HepG2 (cell line): ENCODE data around the gene PDE9A. TPM values are rescaled to one million over a fixed set of nuclear protein-coding genes. Genes with fewer than 3 reads are reported as not detected.

Source experiments
- ATAC-seq: fragments of 200-7000 bp; cut with Tn5 transposase; 3 replicates; pipeline ENCODE4 v1.9.1; 2020; ENCODE audit warnings: mild to moderate bottlenecking, moderate library complexity
- BruUV-seq: library from RNA; stranded (reverse); fragments of 400-500 nt; replicated peaks from 2 replicates; lab custom pipeline; 2021; lab: Mats Ljungman, UMichigan
- CTCF ChIA-PET: fragments of 300-600 bp; formaldehyde crosslinking; extraction: SDS; loops from one replicate; lab custom pipeline; 2021; ENCODE audit warnings: low total read pairs, inconsistent platforms, low intra/inter-chr PET ratio; lab: Yijun Ruan, JAX
- POLR2A ChIA-PET: fragments of 350-600 bp; sonication (Branson Sonifier 250); formaldehyde crosslinking; loops from one replicate; lab custom pipeline; 2020; ENCODE audit warnings: antibody characterized with exemption, inconsistent platforms; lab: Yijun Ruan, JAX
- DNase-seq: peaks from one replicate; pipeline ENCODE4 v3.0.0-alpha.2; 2015; ENCODE audit warnings: low spot score
- FAIRE-seq: peaks from 3 replicates; lab custom pipeline; 2011; peaks lifted over from hg19 to GRCh38; lab: Jason Lieb, UNC
- H2AFZ ChIP-seq: one replicate; pipeline ENCODE4 v1.6.1; 2011; ENCODE audit warnings: low read length, inconsistent platforms
- H3K27ac ChIP-seq: fragments of 300-600 bp; 3 replicates; pipeline ENCODE4 v1.8.0; 2011; ENCODE audit warnings: mixed run types, mild to moderate bottlenecking, mixed read lengths, low read length, inconsistent platforms; ENCODE audit not compliant: insufficient read depth; ENCODE audit errors: extremely low read length
- H3K27me3 ChIP-seq, 2 experiments: fragments of 200-600 bp in 1 of 2; 2 replicates in 1 of 2; 3 replicates in 1 of 2; pipeline versions ENCODE4 v1.6.0 to v1.8.0; 2011; ENCODE audit warnings: low read length in 2 of 2, mild to moderate bottlenecking in 2 of 2, moderate library complexity in 2 of 2, inconsistent platforms in 1 of 2; ENCODE audit not compliant: insufficient read depth in 2 of 2, control insufficient read depth in 1 of 2
- H3K36me3 ChIP-seq, 2 experiments: fragments of 200-600 bp in 1 of 2; replicated peaks in 1 of 2; 2 replicates in 1 of 2; 3 replicates in 1 of 2; pipeline versions ENCODE4 v1.5.1 to v1.8.0; 2011; ENCODE audit warnings: low read length in 2 of 2, inconsistent platforms in 1 of 2; ENCODE audit not compliant: insufficient read depth in 2 of 2, control insufficient read depth in 1 of 2
- H3K4me1 ChIP-seq: 2 replicates; pipeline ENCODE4 v1.5.1; 2012; ENCODE audit warnings: low read length, inconsistent platforms; ENCODE audit not compliant: insufficient read depth
- H3K4me2 ChIP-seq: 2 replicates; pipeline ENCODE4 v1.6.0; 2011; ENCODE audit warnings: low read depth, low read length, inconsistent platforms
- H3K4me3 ChIP-seq, 3 experiments: fragments of 200-600 bp in 1 of 3; sonication (generic), shearing (Covaris generic) in 1 of 3; replicated peaks in 1 of 3; 2 replicates each; pipeline ENCODE4 v1.5.1; 2011 to 2016; ENCODE audit warnings: low read length in 3 of 3, inconsistent platforms in 2 of 3, low read depth in 2 of 3, mild to moderate bottlenecking in 2 of 3, control low read depth in 1 of 3, mixed read lengths in 1 of 3; ENCODE audit not compliant: insufficient read depth in 1 of 3
- H3K79me2 ChIP-seq: one replicate; pipeline ENCODE4 v1.6.1; 2011; ENCODE audit warnings: low read length, inconsistent platforms; ENCODE audit not compliant: insufficient read depth
- H3K9ac ChIP-seq: 2 replicates; pipeline ENCODE4 v1.6.0; 2011; ENCODE audit warnings: mild to moderate bottlenecking, low read depth, low read length, inconsistent platforms; ENCODE audit not compliant: insufficient read depth
- H3K9me3 ChIP-seq: 2 replicates; pipeline ENCODE4 v1.5.1; 2012; ENCODE audit warnings: mild to moderate bottlenecking, low read length
- H4K20me1 ChIP-seq: 2 replicates; pipeline ENCODE4 v1.6.0; 2011; ENCODE audit warnings: inconsistent platforms, mild to moderate bottlenecking, low read length, moderate library complexity; ENCODE audit not compliant: insufficient read depth
- ATF1 ChIP-seq: IDR thresholded peaks from 2 replicates; pipeline ENCODE4 v1.6.1; 2016; ENCODE audit warnings: mild to moderate bottlenecking, control low read depth
- FOXK2 ChIP-seq: fragments of 450-650 bp; IDR thresholded peaks from 2 replicates; pipeline ENCODE4 v1.6.1; 2016
- GMEB2 ChIP-seq: IDR thresholded peaks from 2 replicates; pipeline ENCODE4 v1.6.1; 2016; ENCODE audit warnings: missing biosample characterization, missing genetic modification reagents, low read depth
- HOXA7 ChIP-seq: sonication (generic); formaldehyde crosslinking; IDR thresholded peaks from 2 replicates; pipeline ENCODE4 v1.8.1; 2022; ENCODE audit warnings: mild to moderate bottlenecking, missing genetic modification reagents, moderate library complexity
- KAT7 ChIP-seq: IDR thresholded peaks from 2 replicates; pipeline ENCODE4 v1.6.1; 2018; ENCODE audit warnings: borderline replicate concordance, missing compliant biosample characterization
- MLLT10 ChIP-seq: sonication (generic); formaldehyde crosslinking; IDR thresholded peaks from 2 replicates; pipeline ENCODE4 v1.4.0; 2020; ENCODE audit warnings: missing genetic modification reagents
- MNT ChIP-seq: fragments of 450-650 bp; IDR thresholded peaks from 2 replicates; pipeline ENCODE4 v1.6.1; 2016
- RNF2 ChIP-seq: fragments of 450-650 bp; conservative IDR thresholded peaks from 2 replicates; pipeline ENCODE4 v1.6.1; 2016; ENCODE audit warnings: low read depth
- SALL1 ChIP-seq: sonication (generic); formaldehyde crosslinking; IDR thresholded peaks from 2 replicates; pipeline ENCODE4 v1.8.0; 2022; ENCODE audit warnings: mild to moderate bottlenecking, missing genetic modification reagents
- SMAD3 ChIP-seq: sonication (generic); formaldehyde crosslinking; IDR thresholded peaks from 2 replicates; pipeline ENCODE4 v1.4.0; 2020; ENCODE audit warnings: missing genetic modification reagents
- SYNCRIP ChIP-seq: fragments of 200-400 bp; formaldehyde crosslinking; IDR thresholded peaks from 2 replicates; pipeline ENCODE4 v1.6.1; 2018; ENCODE audit warnings: mild to moderate bottlenecking, low read depth, low read length; ENCODE audit not compliant: insufficient read depth
- ZNF160 ChIP-seq: sonication (generic); formaldehyde crosslinking; IDR thresholded peaks from 2 replicates; pipeline ENCODE4 v1.8.0; 2022; ENCODE audit warnings: mild to moderate bottlenecking, inconsistent platforms, missing genetic modification reagents
- ZNF253 ChIP-seq: sonication (generic); formaldehyde crosslinking; IDR thresholded peaks from 2 replicates; pipeline ENCODE4 v1.8.0; 2022; ENCODE audit warnings: mild to moderate bottlenecking, missing genetic modification reagents, borderline replicate concordance
- ZNF274 ChIP-seq: sonication (generic); formaldehyde crosslinking; IDR thresholded peaks from 2 replicates; pipeline ENCODE4 v1.5.1; 2020; ENCODE audit warnings: mild to moderate bottlenecking, missing genetic modification reagents
- ZNF282 ChIP-seq: fragments of 450-650 bp; IDR thresholded peaks from 2 replicates; pipeline ENCODE4 v1.6.1; 2018; ENCODE audit not compliant: partially characterized antibody
- ZNF605 ChIP-seq: sonication (generic); formaldehyde crosslinking; IDR thresholded peaks from 2 replicates; pipeline ENCODE4 v1.8.0; 2022; ENCODE audit warnings: mild to moderate bottlenecking, missing genetic modification reagents
- ZNF687 ChIP-seq: sonication (generic); formaldehyde crosslinking; IDR thresholded peaks from 2 replicates; pipeline ENCODE4 v1.5.1; 2020; ENCODE audit warnings: mild to moderate bottlenecking, missing genetic modification reagents, moderate library complexity
- ZNF75D ChIP-seq: sonication (generic); formaldehyde crosslinking; IDR thresholded peaks from 2 replicates; pipeline ENCODE4 v1.8.1; 2023; ENCODE audit warnings: missing genetic modification reagents, mild to moderate bottlenecking, borderline replicate concordance
- ZSCAN20 ChIP-seq: sonication (generic); formaldehyde crosslinking; IDR thresholded peaks from 2 replicates; pipeline ENCODE4 v1.4.0; 2020; ENCODE audit warnings: missing genetic modification reagents, mild to moderate bottlenecking, borderline replicate concordance
- ZSCAN29 ChIP-seq: sonication (generic); formaldehyde crosslinking; conservative IDR thresholded peaks from 2 replicates; pipeline ENCODE4 v1.4.0; 2020; ENCODE audit warnings: mild to moderate bottlenecking, missing genetic modification reagents
- WGBS: methylation state at CpG from one replicate; pipeline ENCODE4 v1.1.6; 2017; ENCODE audit warnings: low lambda C conversion rate; 5-methylcytosine and 5-hydroxymethylcytosine counted together
- in situ Hi-C: cut with HindIII; loops from 2 replicates; pipeline ENCODE4 v1.10.0; 2017; ENCODE audit warnings: low pct_unique_long_range_greater_than_20kb; ENCODE audit not compliant: extremely low pct_ligation_motif_present
- intact Hi-C: fragments of 100-400 bp; cut with micrococcal nuclease; formaldehyde crosslinking; loops from one replicate; pipeline ENCODE4 v1.10.0; 2022; ENCODE audit not compliant: unreplicated experiment
- polyA plus RNA-seq, 8 experiments: library from polyadenylated mRNA; depleted of rRNA in 3 of 8; stranded (reverse) in 7 of 8; unstranded in 1 of 8; fragments of >200 nt; fragmentation: Illumina TruSeq in 4 of 8; extraction: Trizol in 4 of 8; gene quantifications; 2 replicates each; pipeline versions ENCODE4 v1.2.1 to v1.2.3, GENCODE V29; 2011 to 2016; ENCODE audit warnings: low read depth in 4 of 8, missing spikeins in 1 of 8, mixed read lengths in 1 of 8; ENCODE audit not compliant: insufficient read depth in 1 of 8
- total RNA-seq, 5 experiments: library from RNA; depleted of rRNA; stranded (reverse); fragments of >200 nt; fragmentation: Illumina TruSeq; extraction: Trizol; gene quantifications; 2 replicates each; pipeline ENCODE4 v1.2.3, GENCODE V29; 2016; ENCODE audit warnings: low read depth in 1 of 5

PDE9A gene
- total and polyA plus RNA-seq, 2 of the 13 experiments (the other 11 are each of a cell fraction or from before 2014, with no cell fraction given) = 4.6 to 19.7 TPM

- POLR2A ChIA-PET = no interaction called here
- no peaks in the 10 kb centered on the region for H4K20me1 ChIP-seq
- no peak overlapping the region for H3K4me3 ChIP-seq
- CTCF ChIA-PET = no interaction called here
- intact Hi-C loops = no loop called here
- no peak overlapping the region for H3K27ac ChIP-seq
- ATAC-seq (no peak), FAIRE-seq (no peak), DNase-seq (no peak)
- BruUV-seq = no TSS peak
- no peaks in the 10 kb centered on the region for H3K9me3 ChIP-seq
- H3K4me2 ChIP-seq = no peak overlapping the region
- H3K27me3 ChIP-seq = peaks cover 8 to 33% of the 10 kb centered on the region in 2 experiments; a peak in 4 of 5 replicates
- no peaks in the 10 kb centered on the region for H3K36me3 ChIP-seq
- 72% methylated on average over 31 of the region's 36 CpGs for WGBS
- no peak overlapping the region for H2AFZ ChIP-seq
- no peak overlapping the region for H3K9ac ChIP-seq
- H3K79me2 ChIP-seq = no peaks in the 10 kb centered on the region
- in situ Hi-C loops = no loop called here
- peaks cover 29% of the 10 kb centered on the region for H3K4me1 ChIP-seq
- TF ChIP-seq SYNCRIP (no peak), ZNF282 (no peak), FOXK2 (no peak), RNF2 (no peak), MNT (peak; percentile 89), KAT7 (no peak), HOXA7 (CRISPR knock-in tag) (no peak), ZNF75D (no peak), ZNF605 (CRISPR knock-in tag) (no peak), SMAD3 (CRISPR knock-in tag) (no peak), SALL1 (CRISPR knock-in tag) (no peak), ZSCAN20 (CRISPR knock-in tag) (no peak), ZNF687 (CRISPR knock-in tag) (peak; percentile 48), ZNF160 (no peak), GMEB2 (CRISPR knock-in tag) (no peak), ZSCAN29 (CRISPR knock-in tag) (no peak), ZNF253 (CRISPR knock-in tag) (no peak), ZNF274 (CRISPR knock-in tag) (no peak), ATF1 (CRISPR knock-in tag) (no peak), MLLT10 (no peak)
Measured at GRCh38 chr21:42637267-42638041, 16.0 kb upstream of the PDE9A start.
